ENCODE data around the gene ARFRP1.

ARFRP1 gene

GRCh38 chr20:63648895-63649589 lies 58.7 kb downstream of the ARFRP1 start:
- H3K4me3 ChIP-seq (ENCODE audit: low read depth, low read length): no peak overlapping the region
- DNase-seq (ENCODE audit: low read depth): no peak
